HG03135 (cell line): ENCODE results near the gene SOHLH2.

ENCODE experiments used
- ATAC-seq: cut with Tn5 transposase; IDR thresholded peaks from one replicate; pipeline ENCODE4 v1.9.1; 2021; ENCODE audit warnings: mild to moderate bottlenecking, moderate library complexity; ENCODE audit not compliant: unreplicated experiment

SOHLH2 gene

GRCh38 chr13:36188441-36188840, 25.9 kb downstream of the SOHLH2 start:
- no peak for ATAC-seq

DNA sequence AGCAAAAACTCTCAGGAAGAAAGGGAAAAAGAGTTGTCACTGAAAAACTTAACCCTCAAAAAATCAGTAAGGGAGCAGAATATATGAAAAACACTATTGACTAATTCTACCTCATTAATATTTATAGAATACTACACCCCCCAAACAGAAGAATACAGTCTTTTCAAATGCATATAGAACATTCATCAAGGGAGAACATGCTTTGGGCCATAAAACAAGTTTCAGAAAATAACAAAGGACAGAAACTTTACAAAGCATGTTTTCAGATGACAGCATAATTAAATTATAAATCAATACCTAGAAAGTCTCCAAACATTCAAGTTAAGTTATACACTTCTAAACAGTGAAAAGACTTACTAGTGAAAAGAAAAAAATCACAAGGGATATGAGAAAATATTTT, 30.5 kb downstream of the SOHLH2 start:
- no peak for ATAC-seq

DNA sequence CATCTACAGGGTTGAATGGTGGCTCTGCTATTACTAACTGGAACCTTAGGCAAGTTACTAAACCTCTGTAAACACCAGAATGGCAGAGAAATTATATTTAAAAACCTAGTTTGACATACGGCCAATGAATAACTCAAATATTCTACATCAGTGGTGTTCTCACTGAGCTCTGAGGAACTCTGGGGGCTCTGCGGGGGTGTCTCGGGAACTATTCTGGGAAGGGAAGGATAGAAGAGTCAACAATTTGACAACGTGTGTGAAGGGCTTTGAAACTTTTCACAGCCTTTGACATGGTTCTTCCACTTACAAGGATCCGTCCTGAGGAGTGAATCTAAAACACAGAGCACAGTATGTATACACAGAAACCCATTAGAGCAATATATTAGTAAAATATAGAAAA, 38.7 kb downstream of the SOHLH2 start:
- ATAC-seq, result no peak

DNA sequence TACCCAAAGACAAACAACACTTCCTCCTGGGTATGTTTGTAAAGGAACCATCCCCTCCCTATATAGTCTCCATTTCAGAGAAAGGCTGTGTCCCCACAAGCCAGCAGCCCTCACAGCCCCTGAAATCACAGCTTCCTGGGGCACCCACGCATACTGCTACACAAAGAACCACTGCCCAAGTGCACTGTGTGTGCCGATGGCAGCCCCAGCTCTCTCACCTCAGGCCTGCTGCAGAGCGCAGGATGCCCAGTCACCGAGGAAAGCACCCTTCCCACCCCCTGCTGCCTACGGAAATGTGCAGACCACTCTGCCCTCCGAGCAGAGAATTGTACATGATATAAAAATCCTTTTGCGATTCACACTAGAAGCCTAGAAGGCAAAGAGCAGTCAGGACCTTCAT, 39.4 kb downstream of the SOHLH2 start:
- ATAC-seq, result no peak

DNA sequence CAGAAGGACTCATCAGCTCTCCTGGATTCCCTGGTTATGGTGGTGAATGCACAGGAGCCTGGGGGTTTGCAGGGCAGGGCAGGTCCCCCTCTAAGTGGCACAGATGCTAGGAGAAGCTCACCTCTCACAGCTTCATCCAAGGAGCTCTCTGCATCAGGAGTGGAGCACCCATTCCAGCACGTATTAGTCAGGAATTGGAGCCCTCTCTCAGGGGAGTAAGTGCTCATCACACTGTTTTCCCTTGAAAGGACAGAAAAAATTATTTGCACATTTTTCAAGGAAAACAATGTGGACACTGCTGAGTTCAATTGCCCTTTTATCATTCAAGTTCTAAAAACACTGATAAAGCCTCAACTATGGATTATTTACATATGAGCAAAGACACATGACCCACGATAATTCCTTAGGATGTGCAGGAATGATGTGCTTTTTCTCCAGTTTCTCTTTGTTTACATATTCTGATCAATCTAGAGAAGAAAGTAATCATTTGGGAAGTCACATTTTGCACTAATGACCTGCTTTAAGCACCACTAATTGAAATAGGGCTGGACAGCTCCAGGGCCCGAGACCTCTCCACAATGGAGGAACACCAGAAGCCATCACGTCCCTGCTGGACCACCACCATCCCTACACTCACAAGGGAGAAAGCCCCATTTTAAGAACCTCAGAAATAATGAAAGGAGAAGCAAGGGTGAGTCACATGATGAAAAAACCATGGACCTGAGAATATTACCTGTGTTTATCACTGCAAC, 40.6 kb downstream of the SOHLH2 start:
- ATAC-seq, result no peak

- ATAC-seq, result no peak
These were observed 48.3 kb downstream of the SOHLH2 start for GRCh38 chr13:36166046-36166445.

DNA sequence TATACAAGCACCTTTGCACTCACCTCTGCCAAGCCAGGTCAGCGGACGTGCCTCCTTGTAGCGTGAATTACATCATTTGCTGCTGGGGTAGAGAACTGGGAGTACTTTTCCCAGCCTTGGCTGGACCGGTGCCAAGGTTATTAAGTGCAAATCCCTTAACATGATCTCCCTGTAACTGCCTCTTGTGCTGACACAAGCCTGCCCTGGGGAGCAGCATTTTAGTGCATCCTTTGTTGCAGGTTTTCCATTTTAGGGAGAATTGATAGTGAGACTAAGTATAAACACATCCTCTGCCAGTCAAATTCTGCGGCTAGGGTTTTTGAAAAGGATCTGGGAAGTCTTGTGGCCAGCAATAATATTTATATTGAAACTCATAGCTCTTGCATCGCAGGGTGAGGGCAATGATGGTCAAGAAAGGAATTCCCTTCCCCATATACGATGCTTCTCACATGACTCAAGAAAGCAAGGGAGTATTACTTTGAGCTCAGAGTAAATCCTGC, 50.5 kb downstream of the SOHLH2 start:
- ATAC-seq, result no peak

GRCh38 chr13:36163286-36163685, 51.1 kb downstream of the SOHLH2 start:
- no peak for ATAC-seq

- ATAC-seq, result no peak
These were observed 54.1 kb downstream of the SOHLH2 start for GRCh38 chr13:36160297-36160696.

- ATAC-seq, result no peak
These were observed 55.7 kb downstream of the SOHLH2 start for GRCh38 chr13:36158611-36159010.

GRCh38 chr13:36157480-36157879, 56.9 kb downstream of the SOHLH2 start:
- ATAC-seq, result no peak

DNA sequence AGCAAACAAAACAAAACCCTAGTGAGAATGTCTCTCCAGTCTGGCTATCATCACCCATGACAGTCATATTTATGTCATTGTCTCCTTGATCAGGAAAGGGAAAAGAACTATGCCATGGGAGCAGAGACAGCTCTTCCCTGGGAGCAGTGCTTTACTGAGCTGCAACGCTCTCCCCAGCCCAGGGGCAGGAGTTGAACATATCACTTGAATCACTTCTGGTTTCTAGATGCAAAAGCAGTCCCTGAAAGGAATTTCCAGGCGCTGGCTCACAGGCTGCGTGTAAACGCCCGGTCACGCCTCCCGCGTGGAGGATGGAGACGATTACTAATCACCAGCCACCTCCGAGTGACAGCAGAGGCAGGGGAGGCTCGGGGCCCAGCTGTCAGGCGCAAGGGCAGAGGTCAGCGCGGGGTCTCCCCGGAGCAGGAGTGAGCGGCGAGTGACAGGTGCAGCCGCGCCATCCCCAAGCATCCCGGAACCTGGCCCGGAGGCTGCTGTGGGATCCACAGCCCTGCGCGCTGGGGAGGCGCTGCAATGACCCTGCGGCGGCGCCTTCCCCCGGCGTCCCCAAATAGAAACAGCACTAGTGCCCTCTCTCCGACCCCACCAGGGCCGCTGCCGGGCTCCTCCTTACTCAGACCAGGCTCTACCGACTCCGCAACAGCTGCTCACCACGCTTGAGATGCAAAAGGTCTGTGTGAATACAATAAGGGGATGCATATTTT, 59.6 kb downstream of the SOHLH2 start:
- ATAC-seq, result no peak

DNA sequence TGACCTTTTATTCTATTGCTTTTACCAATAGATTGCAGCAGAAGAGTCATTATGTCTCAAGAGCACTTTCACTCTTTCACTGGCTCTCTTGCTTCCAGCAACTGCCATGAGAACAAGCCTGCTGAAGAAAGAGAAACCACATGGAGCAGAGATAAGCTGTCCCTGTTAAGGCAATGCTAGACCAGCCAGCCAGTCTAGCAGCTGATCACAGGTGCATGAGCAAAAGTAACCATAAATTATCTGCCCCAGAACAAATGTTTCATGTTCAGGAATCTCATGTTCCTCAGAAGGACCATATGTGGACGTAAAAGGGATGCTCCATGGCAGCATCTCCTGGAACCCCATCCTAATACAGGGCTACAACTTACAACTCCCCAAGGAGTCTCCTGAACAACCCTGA, 62.8 kb downstream of the SOHLH2 start:
- ATAC-seq, result no peak

DNA sequence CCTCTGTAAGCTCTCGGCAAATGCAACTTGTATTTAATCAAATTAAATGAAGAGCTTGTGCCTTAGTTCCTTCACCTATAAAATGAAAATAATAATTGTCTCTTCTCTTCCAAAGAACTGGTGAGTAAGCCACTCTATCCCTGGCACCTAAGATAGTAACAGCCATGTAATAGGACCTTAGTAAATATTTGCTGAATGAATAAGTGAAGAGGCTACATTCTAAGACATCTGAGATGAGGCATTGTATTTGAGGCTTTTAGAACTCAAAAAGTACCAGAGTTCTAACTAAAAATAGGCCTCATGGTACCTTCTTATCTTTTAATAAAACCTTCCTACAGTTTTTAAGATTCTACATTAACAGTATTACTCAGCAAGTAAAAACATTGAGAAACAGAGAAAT, 65.9 kb downstream of the SOHLH2 start:
- ATAC-seq, result no peak

DNA sequence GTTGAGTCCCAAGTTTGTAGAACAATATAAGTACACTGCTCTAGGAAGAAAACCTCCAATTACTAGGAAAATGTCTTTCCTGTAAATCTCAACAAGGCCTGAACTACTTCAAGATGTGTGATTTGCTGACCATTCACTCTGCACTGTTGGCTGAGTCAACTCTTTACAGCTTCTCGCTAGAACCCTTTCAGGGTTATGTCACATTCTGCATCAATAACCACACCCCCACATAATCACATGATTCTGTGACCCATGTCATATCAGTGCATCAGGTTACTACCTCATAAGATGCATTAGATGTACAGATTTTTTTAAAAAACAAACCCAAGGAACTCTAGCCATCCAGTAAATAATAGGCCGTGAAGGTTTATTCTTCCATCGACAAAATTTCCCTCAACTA, 67.0 kb downstream of the SOHLH2 start:
- ATAC-seq, result no peak

GRCh38 chr13:36146511-36147269, 67.7 kb downstream of the SOHLH2 start:
- no peak for ATAC-seq

DNA sequence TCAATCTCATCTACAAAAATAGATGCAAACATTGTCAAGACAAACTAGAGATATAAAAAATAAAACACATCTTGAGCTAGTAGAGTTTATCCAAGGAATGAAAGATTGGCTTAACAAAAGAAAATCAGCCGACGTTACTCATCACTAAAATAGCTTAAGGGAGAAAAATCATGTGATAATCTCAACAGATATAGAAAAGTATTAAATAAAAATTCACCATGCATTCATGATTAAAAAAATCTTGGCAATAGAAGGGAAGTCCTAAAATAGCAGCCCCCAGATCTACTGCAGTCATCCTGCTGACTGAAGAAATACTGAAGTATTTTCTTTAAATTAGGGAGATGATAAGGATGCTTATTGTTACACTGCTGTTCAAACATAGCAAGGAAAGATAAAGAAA, 70.6 kb downstream of the SOHLH2 start:
- ATAC-seq, result no peak

GRCh38 chr13:36142735-36143134, 71.6 kb downstream of the SOHLH2 start:
- ATAC-seq, result no peak

DNA sequence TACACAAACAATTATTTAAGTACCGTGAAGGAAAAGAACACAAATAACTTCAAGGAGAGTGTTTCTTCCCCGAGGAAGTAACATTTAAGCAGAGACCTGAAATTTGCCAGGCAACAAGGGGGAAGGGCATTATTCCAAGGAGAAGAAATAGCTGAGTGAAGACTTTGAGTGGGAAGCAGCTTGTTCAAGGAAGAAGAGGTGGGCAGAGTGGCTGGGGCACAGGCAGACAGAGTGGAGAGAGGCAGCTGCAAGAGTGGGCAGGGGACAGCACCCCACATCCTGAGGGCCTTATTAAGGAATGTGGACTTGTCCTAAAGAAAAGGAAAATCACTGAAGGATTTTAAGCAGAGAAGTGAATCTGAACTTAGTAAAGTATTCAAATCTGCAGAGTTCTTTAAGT, 78.5 kb downstream of the SOHLH2 start:
- no peak for ATAC-seq

DNA sequence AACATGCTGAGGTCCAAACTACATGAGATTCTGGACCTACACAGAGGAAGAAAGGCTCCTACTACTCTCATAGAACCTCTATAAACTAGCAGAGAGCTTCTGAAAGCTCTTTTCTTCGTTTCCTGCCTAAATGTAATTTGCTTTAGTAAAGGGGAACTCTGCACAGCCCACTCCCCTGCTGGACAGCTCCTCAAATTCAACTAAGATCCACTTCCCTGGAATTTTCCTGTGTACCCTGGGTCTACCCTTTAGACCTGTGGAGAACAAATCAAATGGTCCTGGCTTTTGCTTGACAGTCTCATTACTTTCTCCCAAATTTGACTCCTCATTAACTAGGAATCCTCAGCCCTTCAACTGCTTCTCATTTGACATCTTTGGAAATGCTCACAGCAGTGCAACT, 79.7 kb downstream of the SOHLH2 start:
- no peak for ATAC-seq

DNA sequence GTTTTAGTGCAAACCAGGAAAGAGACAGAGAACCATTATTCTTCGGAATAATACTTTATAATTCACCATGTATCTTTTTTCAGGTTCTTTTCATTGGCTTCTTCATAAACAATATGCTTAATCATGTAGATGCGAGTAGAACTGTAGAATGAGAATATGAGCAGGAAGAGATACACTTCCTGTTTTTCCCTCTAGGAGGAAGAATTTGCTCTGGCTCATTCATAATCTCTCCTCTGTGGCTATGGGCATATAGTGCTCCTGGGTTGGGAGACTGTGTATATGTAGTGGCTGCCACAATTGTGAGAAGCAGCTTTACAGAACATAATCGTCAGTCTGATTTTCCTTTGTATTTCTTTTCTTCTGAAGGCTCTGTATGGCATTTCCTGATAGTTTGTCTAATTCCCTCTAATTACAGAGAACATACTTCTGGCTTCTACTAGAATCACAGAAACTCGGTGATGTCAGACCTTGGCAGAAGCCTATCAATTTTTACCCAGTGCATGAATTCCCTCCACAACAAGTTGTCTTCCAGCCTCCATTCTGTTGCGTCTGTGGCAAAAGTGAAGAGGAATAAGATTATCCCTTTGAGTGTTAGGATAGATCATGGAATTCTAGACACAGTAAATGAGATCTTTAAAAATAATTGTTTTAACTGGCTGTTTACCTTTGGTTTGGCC, 80.3 kb downstream of the SOHLH2 start:
- ATAC-seq, result no peak
